Smooth muscle cell (in vitro differentiated cells): ENCODE measurements around the gene OS9. TPM values are rescaled to one million over a fixed set of nuclear protein-coding genes. Genes with fewer than 3 reads are reported as not detected.
"Not testable (repeated sequence)": the region's sequence is repeated elsewhere in the genome, so short reads cannot be mapped to it uniquely, and the experiment has no call there.

ENCODE experiments used
- DNase-seq: peaks from one replicate; lab custom pipeline; 2025; ENCODE audit not compliant: unreplicated experiment; lab: John Stamatoyannopoulos, UW
- H2AFZ ChIP-seq: fragments of 200-600 bp; sonication (generic); 2 replicates; pipeline ENCODE4 v1.6.0; 2016; ENCODE audit warnings: antibody characterized with exemption, low read depth, mild to moderate bottlenecking
- H3F3A ChIP-seq: fragments of 200-600 bp; sonication (generic); 2 replicates; pipeline ENCODE4 v1.6.0; 2017; ENCODE audit warnings: antibody characterized with exemption, low read depth
- H3K27ac ChIP-seq: fragments of 200-600 bp; sonication (generic); 2 replicates; pipeline ENCODE4 v1.5.1; 2016; ENCODE audit warnings: low read depth, mild to moderate bottlenecking
- H3K27me3 ChIP-seq: fragments of 200-600 bp; sonication (generic); 2 replicates; pipeline ENCODE4 v1.6.1; 2016; ENCODE audit warnings: low read depth, mild to moderate bottlenecking
- H3K36me3 ChIP-seq: fragments of 200-600 bp; sonication (generic); 2 replicates; pipeline ENCODE4 v1.5.1; 2016; ENCODE audit warnings: low read depth
- H3K4me1 ChIP-seq: fragments of 200-600 bp; sonication (generic); 2 replicates; pipeline ENCODE4 v1.5.1; 2016; ENCODE audit warnings: low read depth
- H3K4me2 ChIP-seq: fragments of 200-600 bp; sonication (generic); 2 replicates; pipeline ENCODE4 v1.6.0; 2016; ENCODE audit warnings: mild to moderate bottlenecking
- H3K4me3 ChIP-seq: fragments of 200-600 bp; sonication (generic); 2 replicates; pipeline ENCODE4 v1.5.1; 2016; ENCODE audit warnings: mild to moderate bottlenecking
- H3K79me2 ChIP-seq: fragments of 200-600 bp; sonication (generic); 2 replicates; pipeline ENCODE4 v1.6.0; 2016; ENCODE audit warnings: low read depth, mild to moderate bottlenecking
- H3K9ac ChIP-seq: fragments of 200-600 bp; sonication (generic); 2 replicates; pipeline ENCODE4 v1.6.0; 2016; ENCODE audit warnings: low read depth
- H3K9me3 ChIP-seq: fragments of 200-600 bp; sonication (generic); replicated peaks from 2 replicates; pipeline ENCODE4 v1.5.1; 2016; ENCODE audit warnings: low read depth
- H4K20me1 ChIP-seq: fragments of 200-600 bp; sonication (generic); 2 replicates; pipeline ENCODE4 v1.6.0; 2016; ENCODE audit warnings: low read depth
- CTCF ChIP-seq: fragments of 200-600 bp; sonication (generic); IDR thresholded peaks from 2 replicates; pipeline ENCODE4 v1.5.1; 2017; ENCODE audit warnings: borderline replicate concordance, mild to moderate bottlenecking, antibody characterized with exemption; ENCODE audit not compliant: insufficient read depth, poor library complexity, severe bottlenecking
- WGBS: methylation state at CpG from one replicate; pipeline ENCODE4 v1.1.7; 2016; ENCODE audit warnings: low lambda C conversion rate; 5-methylcytosine and 5-hydroxymethylcytosine counted together
- polyA plus RNA-seq: library from polyadenylated mRNA; unstranded; fragments of >200 nt; fragmentation: Nextera tagmentation; extraction: Ambion mirVana; gene quantifications from 2 replicates; pipeline ENCODE4 v1.2.1, GENCODE V29; 2016
- total RNA-seq: library from RNA; depleted of rRNA; stranded (reverse); fragments of >200 nt; gene quantifications from 2 replicates; pipeline ENCODE4 v1.2.3, GENCODE V29; 2014

OS9 gene
- total and polyA plus RNA-seq, 2 experiments from 2014 or later, result 179 to 236 TPM

- Histone ChIP-seq H3K27me3 (peaks cover 7% of the 10 kb centered on the region), H3K79me2 (no peaks in the 10 kb centered on the region), H3K27ac (no peak overlapping the region), H3K36me3 (no peaks in the 10 kb centered on the region), H3F3A (no peaks in the 10 kb centered on the region), H3K4me2 (no peak overlapping the region), H3K9ac (no peak overlapping the region), H4K20me1 (no peaks in the 10 kb centered on the region), H3K9me3 (no peaks in the 10 kb centered on the region), H3K4me1 (no peaks in the 10 kb centered on the region), H2AFZ (no peak overlapping the region), H3K4me3 (no peak overlapping the region)
- 95% methylated on average over 19 of the region's 20 CpGs for WGBS
- no peak for DNase-seq
- TF ChIP-seq CTCF, result no peak
These were observed 26.1 kb downstream of the OS9 start for GRCh38 chr12:57719777-57720605.

GRCh38 chr12:57720606-57721595 lies 27.0 kb downstream of the OS9 start:
- 89% methylated on average over 11 of the region's 11 CpGs for WGBS
- DNase-seq, result no peak
- H3K9ac ChIP-seq, result no peak overlapping the region
- H4K20me1 ChIP-seq, result no peaks in the 10 kb centered on the region
- H3K4me3 ChIP-seq, result no peak overlapping the region
- H3F3A ChIP-seq, result no peaks in the 10 kb centered on the region
- H3K36me3 ChIP-seq, result no peaks in the 10 kb centered on the region
- no peak overlapping the region for H2AFZ ChIP-seq
- H3K4me1 ChIP-seq, result no peaks in the 10 kb centered on the region
- H3K27ac ChIP-seq, result no peak overlapping the region
- peaks cover 14% of the 10 kb centered on the region for H3K27me3 ChIP-seq
- H3K4me2 ChIP-seq, result no peak overlapping the region
- H3K9me3 ChIP-seq, result no peaks in the 10 kb centered on the region
- no peaks in the 10 kb centered on the region for H3K79me2 ChIP-seq
- no peak for TF ChIP-seq CTCF

- peaks cover 26% of the 10 kb centered on the region for H3K27me3 ChIP-seq
- H3K36me3 ChIP-seq, H4K20me1 ChIP-seq, H3K4me2 ChIP-seq, H3K9ac ChIP-seq, H3K27ac ChIP-seq, H3K9me3 ChIP-seq, H3K79me2 ChIP-seq, H3K4me1 ChIP-seq, H3K4me3 ChIP-seq, H2AFZ ChIP-seq, H3F3A ChIP-seq, DNase-seq: not testable (repeated sequence)
- WGBS, result 96% methylated on average over 16 of the region's 16 CpGs
These were observed 28.1 kb downstream of the OS9 start for GRCh38 chr12:57721846-57722608.
